Measurements from ENCODE around the gene FBXL17. TPM values are rescaled to one million over a fixed set of nuclear protein-coding genes. Genes with fewer than 3 reads are reported as not detected.

Gene FBXL17
- total and polyA plus RNA-seq, 12 donors = 5.9 to 47.4 (median 41.1) TPM

GRCh38 chr5:108373426-108373825, 8.5 kb downstream of the FBXL17 start:
- Histone ChIP-seq H3K4me3 (no peak overlapping the region), H3K36me3 (peaks cover 0 to 6% (median 0%) of the 10 kb centered on the region in 9 donors), H3K4me1 (peaks cover 0 to 24% (median 0%) of the 10 kb centered on the region in 9 donors), H3K27me3 (no peaks in the 10 kb centered on the region), H3K27ac (no peak overlapping the region), H3K9me3 (peaks cover 0 to 57% (median 26%) of the 10 kb centered on the region in 11 donors)
- intact Hi-C loops (cut with DNase I) = no loop called here
- TF ChIP-seq, protein P1, sequence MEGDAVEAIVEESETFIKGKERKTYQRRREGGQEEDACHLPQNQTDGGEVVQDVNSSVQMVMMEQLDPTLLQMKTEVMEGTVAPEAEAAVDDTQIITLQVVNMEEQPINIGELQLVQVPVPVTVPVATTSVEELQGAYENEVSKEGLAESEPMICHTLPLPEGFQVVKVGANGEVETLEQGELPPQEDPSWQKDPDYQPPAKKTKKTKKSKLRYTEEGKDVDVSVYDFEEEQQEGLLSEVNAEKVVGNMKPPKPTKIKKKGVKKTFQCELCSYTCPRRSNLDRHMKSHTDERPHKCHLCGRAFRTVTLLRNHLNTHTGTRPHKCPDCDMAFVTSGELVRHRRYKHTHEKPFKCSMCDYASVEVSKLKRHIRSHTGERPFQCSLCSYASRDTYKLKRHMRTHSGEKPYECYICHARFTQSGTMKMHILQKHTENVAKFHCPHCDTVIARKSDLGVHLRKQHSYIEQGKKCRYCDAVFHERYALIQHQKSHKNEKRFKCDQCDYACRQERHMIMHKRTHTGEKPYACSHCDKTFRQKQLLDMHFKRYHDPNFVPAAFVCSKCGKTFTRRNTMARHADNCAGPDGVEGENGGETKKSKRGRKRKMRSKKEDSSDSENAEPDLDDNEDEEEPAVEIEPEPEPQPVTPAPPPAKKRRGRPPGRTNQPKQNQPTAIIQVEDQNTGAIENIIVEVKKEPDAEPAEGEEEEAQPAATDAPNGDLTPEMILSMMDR (IDR thresholded peaks at IDR 0.05) = no peak
- DNase-seq (no peak), ATAC-seq (no peak)

GRCh38 chr5:108372369-108372768, 9.5 kb downstream of the FBXL17 start:
- DNase-seq = no peak
- Histone ChIP-seq H3K27me3 (no peaks in the 10 kb centered on the region), H3K4me1 (peaks cover 0 to 22% (median 0%) of the 10 kb centered on the region in 9 donors), H3K9me3 (peaks cover 0 to 57% (median 26%) of the 10 kb centered on the region in 11 donors), H3K4me3 (no peak overlapping the region), H3K27ac (no peak overlapping the region), H3K36me3 (peaks cover 0 to 7% (median 0%) of the 10 kb centered on the region in 9 donors)
- intact Hi-C loops (cut with DNase I) = no loop called here
- no peak for ATAC-seq
- WGBS, 2 donors = 97 to 98% methylated on average over 2 of the region's 2 CpGs
- TF ChIP-seq, protein P1 (IDR thresholded peaks at IDR 0.05) = no peak

- intact Hi-C loops (cut with DNase I) = no loop called here
- 93 to 96% methylated on average over 2 of the region's 2 CpGs for WGBS, 2 donors
- no peak for ATAC-seq
- peaks cover 0 to 29% (median 0%) of the 10 kb centered on the region in 9 donors for H3K4me1 ChIP-seq
- peaks cover 0 to 16% (median 0%) of the 10 kb centered on the region in 9 donors for H3K36me3 ChIP-seq
- no peaks in the 10 kb centered on the region for H3K27me3 ChIP-seq
- TF ChIP-seq, protein P1 (IDR thresholded peaks at IDR 0.05) = no peak
- no peak overlapping the region for H3K27ac ChIP-seq
- no peak overlapping the region for H3K4me3 ChIP-seq
- peaks cover 0 to 53% (median 26%) of the 10 kb centered on the region in 11 donors for H3K9me3 ChIP-seq
- no peak for DNase-seq
Measured at GRCh38 chr5:108371263-108371662, 10.6 kb downstream of the FBXL17 start.

DNA sequence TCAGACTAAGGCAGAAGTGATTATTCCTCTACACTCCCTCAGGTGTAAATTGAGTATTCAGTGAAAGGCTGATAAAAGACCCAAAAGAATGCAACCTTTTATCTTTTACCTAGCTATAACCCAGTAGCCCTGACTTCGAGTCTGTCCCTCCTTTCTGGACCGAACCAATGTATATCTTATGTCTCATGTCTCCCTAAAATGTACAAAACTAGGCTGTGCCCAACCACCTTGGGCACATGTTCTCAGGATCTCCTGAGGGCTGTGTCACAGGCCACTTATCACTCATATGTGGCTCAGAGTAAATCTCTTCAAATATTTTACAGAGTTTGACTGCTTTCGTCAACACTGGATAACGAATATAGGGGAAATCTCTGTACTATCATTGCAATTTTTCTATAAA, 12.7 kb downstream of the FBXL17 start:
- Histone ChIP-seq H3K36me3 (peaks cover 0 to 31% (median 4%) of the 10 kb centered on the region in 9 donors), H3K4me3 (no peak overlapping the region), H3K27ac (no peak overlapping the region), H3K4me1 (peaks cover 0 to 29% (median 0%) of the 10 kb centered on the region in 9 donors), H3K9me3 (peaks cover 0 to 32% (median 12%) of the 10 kb centered on the region in 11 donors), H3K27me3 (no peaks in the 10 kb centered on the region)
- TF ChIP-seq, protein P1 (IDR thresholded peaks at IDR 0.05) = no peak
- ATAC-seq = no peak
- WGBS, 2 donors = 87 to 92% methylated on average over 4 of the region's 4 CpGs
- intact Hi-C loops (cut with DNase I) = no loop called here
- DNase-seq = no peak

All from heart right ventricle (tissue), 16 donors.